Measurements from ENCODE around the gene PPM1N. TPM values are rescaled to one million over a fixed set of nuclear protein-coding genes. Genes with fewer than 3 reads are reported as not detected.

PPM1N gene
- total and polyA plus RNA-seq, 12 donors, result 0.33 to 3.7 (median 1.6) TPM; not detected in 2

- intact Hi-C loops (cut with DNase I), result loop anchor here (5.0 to 10.0 kb wide), 2 partner anchors 35 to 117 kb away; no protein-coding TSS in a partner anchor
- DNase-seq, result peak in 1 of 7 donors; percentile 27
- WGBS, 4 donors, result 84 to 88% (median 84%) methylated on average over 15 of the region's 15 CpGs
- no peak for TF ChIP-seq POLR2A (IDR thresholded peaks at IDR 0.05)
- no peak for TF ChIP-seq CTCF (IDR thresholded peaks at IDR 0.05)
- H3K9me3 ChIP-seq (replicated peaks in 1 of 3), result no peaks in the 10 kb centered on the region
- H3K27ac ChIP-seq, result peak overlapping the region in 3 of 5 donors; percentile 7 to 55 (median 33)
- peaks cover 0 to 39% of the 10 kb centered on the region in 2 donors for H3K36me3 ChIP-seq (replicated peaks in 1 of 2)
- H3K4me3 ChIP-seq, result no peak overlapping the region
- no peaks in the 10 kb centered on the region for H3K27me3 ChIP-seq
- H3K4me1 ChIP-seq (replicated peaks in 1 of 2), result peaks cover 18 to 19% of the 10 kb centered on the region in 2 donors
These were observed 29.5 kb downstream of the PPM1N start for GRCh38 chr19:45527731-45528130.

- intact Hi-C loops (cut with DNase I), result loop anchor here (5.0 to 10.0 kb wide), 2 partner anchors 34 to 117 kb away; no protein-coding TSS in a partner anchor
- peak overlapping the region in 3 of 5 donors; percentile 7 to 55 (median 33) for H3K27ac ChIP-seq
- peaks cover 0 to 34% of the 10 kb centered on the region in 2 donors for H3K36me3 ChIP-seq (replicated peaks in 1 of 2)
- WGBS, 4 donors, result 14 to 28% (median 24%) methylated on average over 15 to 17 of the region's 17 CpGs
- peak overlapping the region in 2 of 4 donors; percentile 34 to 40 for H3K4me3 ChIP-seq
- peaks cover 18 to 19% of the 10 kb centered on the region in 2 donors for H3K4me1 ChIP-seq (replicated peaks in 1 of 2)
- H3K27me3 ChIP-seq, result no peaks in the 10 kb centered on the region
- H3K9me3 ChIP-seq (replicated peaks in 1 of 3), result no peaks in the 10 kb centered on the region
- DNase-seq, result peak in 6 of 7 donors; percentile 62 to 79 (median 70)
- TF ChIP-seq POLR2A (IDR thresholded peaks at IDR 0.05), result peak in 1 of 2 donors; percentile 4
- TF ChIP-seq CTCF (IDR thresholded peaks at IDR 0.05), result no peak
These were observed 30.0 kb downstream of the PPM1N start for GRCh38 chr19:45528149-45528743.

- TF ChIP-seq POLR2A (IDR thresholded peaks at IDR 0.05), result peak in 1 of 2 donors; percentile 3
- no peak for TF ChIP-seq CTCF (IDR thresholded peaks at IDR 0.05)
- H3K9me3 ChIP-seq (replicated peaks in 1 of 3), result no peaks in the 10 kb centered on the region
- peak; percentile 55 to 80 (median 74) for DNase-seq
- peaks cover 18 to 19% of the 10 kb centered on the region in 2 donors for H3K4me1 ChIP-seq (replicated peaks in 1 of 2)
- WGBS, 4 donors, result 5 to 17% (median 7%) methylated on average over 8 to 49 of the region's 49 CpGs
- peaks cover 0 to 30% of the 10 kb centered on the region in 2 donors for H3K36me3 ChIP-seq (replicated peaks in 1 of 2)
- no peaks in the 10 kb centered on the region for H3K27me3 ChIP-seq
- intact Hi-C loops (cut with DNase I), result loop anchor here (5.0 to 10.0 kb wide), 2 partner anchors 33 to 116 kb away; no protein-coding TSS in a partner anchor
- peak overlapping the region in 3 of 5 donors; percentile 7 to 24 (median 8) for H3K27ac ChIP-seq
- peak overlapping the region in 2 of 4 donors; percentile 34 to 40 for H3K4me3 ChIP-seq
These were observed 30.6 kb downstream of the PPM1N start for GRCh38 chr19:45528744-45529419.

- Histone ChIP-seq H3K36me3 (replicated peaks in 1 of 2) (peaks cover 0 to 25% of the 10 kb centered on the region in 2 donors), H3K27ac (no peak overlapping the region), H3K9me3 (replicated peaks in 1 of 3) (no peaks in the 10 kb centered on the region), H3K4me1 (replicated peaks in 1 of 2) (peaks cover 18 to 19% of the 10 kb centered on the region in 2 donors), H3K27me3 (no peaks in the 10 kb centered on the region), H3K4me3 (no peak overlapping the region)
- no peak for DNase-seq
- WGBS, 4 donors, result 27 to 51% (median 33%) methylated on average over 4 to 14 of the region's 14 CpGs
- TF ChIP-seq CTCF (IDR thresholded peaks at IDR 0.05), result no peak
- TF ChIP-seq POLR2A (IDR thresholded peaks at IDR 0.05), result no peak
- intact Hi-C loops (cut with DNase I), result loop anchor here (5.0 to 10.0 kb wide), 2 partner anchors 33 to 115 kb away; no protein-coding TSS in a partner anchor
These were observed 31.2 kb downstream of the PPM1N start for GRCh38 chr19:45529420-45529785.
